Gastrocnemius medialis (tissue), 4 donors: ENCODE measurements around the gene PBX1. TPM values are rescaled to one million over a fixed set of nuclear protein-coding genes. Genes with fewer than 3 reads are reported as not detected.

Experiments used
- ATAC-seq, 2 donors: fragments of 150-250 bp; one replicate each; pipeline ENCODE4 v1.9.1; 2016
- DNase-seq, 2 donors: peaks; one replicate each; pipeline ENCODE4 v3.0.0-alpha.2; 2019
- H3K27ac ChIP-seq, 4 donors: fragments of 200-600 bp; sonication (generic); 1 replicate in 1 of 4; 2 replicates in 3 of 4; pipeline ENCODE4 v1.5.1; 2016 to 2018; ENCODE audit warnings: mild to moderate bottlenecking in 2 of 4, moderate library complexity in 1 of 4
- H3K27me3 ChIP-seq, 3 donors: fragments of 200-600 bp; sonication (generic) in 2 of 3; 1 replicate in 1 of 3; 2 replicates in 2 of 3; pipeline versions ENCODE4 v1.5.1 to v1.6.0; 2016 to 2019; ENCODE audit warnings: mild to moderate bottlenecking in 1 of 3, moderate library complexity in 1 of 3
- H3K36me3 ChIP-seq, 2 donors: fragments of 200-600 bp; sonication (generic) in 1 of 2; one replicate each; pipeline ENCODE4 v1.5.1; 2017 to 2018
- H3K4me1 ChIP-seq, 2 donors: fragments of 200-600 bp; sonication (generic) in 1 of 2; one replicate each; pipeline ENCODE4 v1.5.1; 2016 to 2017; ENCODE audit warnings: mild to moderate bottlenecking in 2 of 2
- H3K4me3 ChIP-seq, 4 donors: fragments of 200-600 bp; sonication (generic) in 3 of 4; 1 replicate in 1 of 4; 2 replicates in 3 of 4; pipeline ENCODE4 v1.5.1; 2016 to 2019; ENCODE audit warnings: mild to moderate bottlenecking in 2 of 4
- H3K9me3 ChIP-seq, 3 donors: fragments of 200-600 bp; sonication (generic) in 2 of 3; 1 replicate in 1 of 3; 2 replicates in 2 of 3; pipeline ENCODE4 v1.5.1; 2016 to 2019
- CTCF ChIP-seq, 5 experiments: fragments of 450-650 bp in 3 of 5; fragments of 200-600 bp in 2 of 5; sonication (generic) in 2 of 5; IDR thresholded peaks in 4 of 5; conservative IDR thresholded peaks in 1 of 5; 1 replicate in 4 of 5; 2 replicates in 1 of 5; pipeline ENCODE4 v1.5.1; 2016 to 2019; ENCODE audit warnings: antibody characterized with exemption in 5 of 5, mild to moderate bottlenecking in 3 of 5, moderate library complexity in 3 of 5
- POLR2A ChIP-seq, 2 donors: fragments of 450-650 bp; IDR thresholded peaks; one replicate each; pipeline ENCODE4 v1.6.1; 2017; ENCODE audit warnings: antibody characterized with exemption in 2 of 2, mild to moderate bottlenecking in 2 of 2, moderate library complexity in 2 of 2
- in situ Hi-C, 4 donors: fragments of 200-750 bp; cut with MboI; loops; one replicate each; pipeline versions ENCODE4 v1.15.0 to v1.8.0; 2017; ENCODE audit warnings: low sequenced_read_pairs in 4 of 4
- intact Hi-C: fragments of 100-400 bp; cut with DNase I; formaldehyde crosslinking; loops from one replicate; pipeline ENCODE4 v1.15.1; 2023; ENCODE audit warnings: low total_unique reads
- total RNA-seq, 4 donors: library from RNA; depleted of rRNA; stranded (reverse); fragments of >200 nt; gene quantifications; one replicate each; pipeline versions ENCODE4 v1.1.0 to v1.2.3, GENCODE V29; 2016

Gene PBX1
- 10 to 100 TPM; 21.7 to 36.5 (median 29.0) TPM for total RNA-seq

GRCh38 chr1:164558461-164559341 is at the start of gene PBX1:
PBX1 (plus strand) TSS chr1:164559184.
- Histone ChIP-seq H3K27me3 (no peaks in the 10 kb centered on the region), H3K27ac (peak within 1 kb of the TSS; percentile 89 to 92 (median 90)), H3K9me3 (no peaks in the 10 kb centered on the region), H3K4me3 (peak within 1 kb of the TSS; percentile 72 to 94 (median 82)), H3K36me3 (no peaks in the 10 kb centered on the region), H3K4me1 (peaks cover 16 to 18% of the 10 kb centered on the region in 2 donors)
- in situ Hi-C loops = loop anchor here in 1 of 4 donors (5.0 kb wide), 1 partner anchor 234 kb away; no protein-coding TSS in a partner anchor
- TF ChIP-seq CTCF (IDR thresholded peaks at IDR 0.05 in 4 of 5, conservative IDR thresholded peaks at IDR 0.05 in 1 of 5) = peak in 1 of 5 experiments; percentile 2
- TF ChIP-seq POLR2A (IDR thresholded peaks at IDR 0.05) = peak; percentile 66 to 92
- DNase-seq = peak; percentile 99
- ATAC-seq = peak; percentile 93 to 96
- intact Hi-C loops = loop anchor here (2.0 kb wide), 1 partner anchor 44 kb away; no protein-coding TSS in a partner anchor

GRCh38 chr1:164510435-164510834 is 48.5 kb upstream of the PBX1 start:
- H3K4me1 ChIP-seq = peaks cover 7 to 10% of the 10 kb centered on the region in 2 donors
- no peak for ATAC-seq
- no peaks in the 10 kb centered on the region for H3K27me3 ChIP-seq
- H3K36me3 ChIP-seq = no peaks in the 10 kb centered on the region
- in situ Hi-C loops = no loop called here
- no peak overlapping the region for H3K4me3 ChIP-seq
- intact Hi-C loops = no loop called here
- no peaks in the 10 kb centered on the region for H3K9me3 ChIP-seq
- TF ChIP-seq POLR2A (IDR thresholded peaks at IDR 0.05) (no peak), CTCF (IDR thresholded peaks at IDR 0.05 in 4 of 5, conservative IDR thresholded peaks at IDR 0.05 in 1 of 5) (no peak)
- no peak for DNase-seq
- no peak overlapping the region for H3K27ac ChIP-seq

GRCh38 chr1:164511001-164511705 is 47.8 kb upstream of the PBX1 start:
- intact Hi-C loops = no loop called here
- Histone ChIP-seq H3K4me3 (no peak overlapping the region), H3K9me3 (no peaks in the 10 kb centered on the region), H3K27ac (no peak overlapping the region), H3K27me3 (no peaks in the 10 kb centered on the region), H3K4me1 (peaks cover 13 to 14% of the 10 kb centered on the region in 2 donors), H3K36me3 (no peaks in the 10 kb centered on the region)
- TF ChIP-seq POLR2A (IDR thresholded peaks at IDR 0.05) (no peak), CTCF (IDR thresholded peaks at IDR 0.05 in 4 of 5, conservative IDR thresholded peaks at IDR 0.05 in 1 of 5) (no peak)
- in situ Hi-C loops = no loop called here
- DNase-seq = no peak
- ATAC-seq = no peak

GRCh38 chr1:164515231-164515630 is 43.8 kb upstream of the PBX1 start:
- Histone ChIP-seq H3K27ac (peak overlapping the region; percentile 1 to 60 (median 23)), H3K4me1 (peaks cover 14 to 16% of the 10 kb centered on the region in 2 donors), H3K4me3 (no peak overlapping the region), H3K36me3 (no peaks in the 10 kb centered on the region), H3K27me3 (no peaks in the 10 kb centered on the region), H3K9me3 (no peaks in the 10 kb centered on the region)
- intact Hi-C loops (loop anchor here (2.0 to 5.0 kb wide), 3 partner anchors 44 to 307 kb away; partner anchors contain the start of gene PBX1), in situ Hi-C loops (no loop called here)
- DNase-seq (peak; percentile 48 to 69), ATAC-seq (peak; percentile 99 to 100)
- TF ChIP-seq CTCF (IDR thresholded peaks at IDR 0.05 in 4 of 5, conservative IDR thresholded peaks at IDR 0.05 in 1 of 5) (no peak), POLR2A (IDR thresholded peaks at IDR 0.05) (no peak)
